ENCODE measurements around the gene DCAF8. TPM values are rescaled to one million over a fixed set of nuclear protein-coding genes. Genes with fewer than 3 reads are reported as not detected.

The DCAF8 gene
- total RNA-seq, 1 donor from 2014 or later: 130 TPM

GRCh38 chr1:160179336-160179735 lies 83.0 kb downstream of the DCAF8 start:
- H3K27me3 ChIP-seq: no peaks in the 10 kb centered on the region
- H3K9me3 ChIP-seq: no peaks in the 10 kb centered on the region
- intact Hi-C loops (cut with DNase I): no loop called here
- H3K27ac ChIP-seq: no peak overlapping the region
- ATAC-seq (no peak), DNase-seq (no peak)
- no peak for TF ChIP-seq CTCF (IDR thresholded peaks at IDR 0.05)
- H3K36me3 ChIP-seq: no peaks in the 10 kb centered on the region
- H3K4me1 ChIP-seq: no peaks in the 10 kb centered on the region
- H3K4me3 ChIP-seq: no peak overlapping the region

GRCh38 chr1:160178731-160179130 lies 83.6 kb downstream of the DCAF8 start:
- TF ChIP-seq CTCF (IDR thresholded peaks at IDR 0.05): no peak
- intact Hi-C loops (cut with DNase I): no loop called here
- DNase-seq (no peak), ATAC-seq (no peak)
- no peaks in the 10 kb centered on the region for H3K9me3 ChIP-seq
- H3K4me3 ChIP-seq: no peak overlapping the region
- no peak overlapping the region for H3K27ac ChIP-seq
- H3K4me1 ChIP-seq: no peaks in the 10 kb centered on the region
- no peaks in the 10 kb centered on the region for H3K27me3 ChIP-seq
- H3K36me3 ChIP-seq: no peaks in the 10 kb centered on the region

GRCh38 chr1:160177667-160178066 lies 84.7 kb downstream of the DCAF8 start:
- intact Hi-C loops (cut with DNase I): no loop called here
- H3K9me3 ChIP-seq: no peaks in the 10 kb centered on the region
- no peaks in the 10 kb centered on the region for H3K27me3 ChIP-seq
- no peaks in the 10 kb centered on the region for H3K4me1 ChIP-seq
- TF ChIP-seq CTCF (IDR thresholded peaks at IDR 0.05): no peak
- H3K36me3 ChIP-seq: no peaks in the 10 kb centered on the region
- no peak overlapping the region for H3K27ac ChIP-seq
- no peak overlapping the region for H3K4me3 ChIP-seq
- DNase-seq: no peak
- ATAC-seq: no peak

- DNase-seq: no peak
- intact Hi-C loops (cut with DNase I): no loop called here
- H3K9me3 ChIP-seq: no peaks in the 10 kb centered on the region
- H3K4me3 ChIP-seq: no peak overlapping the region
- H3K4me1 ChIP-seq: no peaks in the 10 kb centered on the region
- H3K27me3 ChIP-seq: no peaks in the 10 kb centered on the region
- H3K27ac ChIP-seq: no peak overlapping the region
- no peaks in the 10 kb centered on the region for H3K36me3 ChIP-seq
- TF ChIP-seq CTCF (IDR thresholded peaks at IDR 0.05): no peak
- ATAC-seq: no peak
Measured at GRCh38 chr1:160177231-160177630, 85.1 kb downstream of the DCAF8 start.

- no peaks in the 10 kb centered on the region for H3K9me3 ChIP-seq
- no peak for DNase-seq
- intact Hi-C loops (cut with DNase I): no loop called here
- no peak for ATAC-seq
- no peak overlapping the region for H3K27ac ChIP-seq
- no peak for TF ChIP-seq CTCF (IDR thresholded peaks at IDR 0.05)
- no peaks in the 10 kb centered on the region for H3K36me3 ChIP-seq
- H3K4me1 ChIP-seq: no peaks in the 10 kb centered on the region
- no peak overlapping the region for H3K4me3 ChIP-seq
- H3K27me3 ChIP-seq: peaks cover 5% of the 10 kb centered on the region
Measured at GRCh38 chr1:160171980-160172379, 90.4 kb downstream of the DCAF8 start.

GRCh38 chr1:160171354-160171753 lies 91.0 kb downstream of the DCAF8 start:
- H3K27me3 ChIP-seq: peaks cover 5% of the 10 kb centered on the region
- intact Hi-C loops (cut with DNase I): no loop called here
- H3K9me3 ChIP-seq: no peaks in the 10 kb centered on the region
- ATAC-seq (no peak), DNase-seq (no peak)
- H3K27ac ChIP-seq: no peak overlapping the region
- H3K36me3 ChIP-seq: no peaks in the 10 kb centered on the region
- no peaks in the 10 kb centered on the region for H3K4me1 ChIP-seq
- TF ChIP-seq CTCF (IDR thresholded peaks at IDR 0.05): no peak
- H3K4me3 ChIP-seq: no peak overlapping the region

Data from upper lobe of right lung (tissue), 1 donor.